K562 (cell line): ENCODE results near the gene TALDO1. TPM values are rescaled to one million over a fixed set of nuclear protein-coding genes. Genes with fewer than 3 reads are reported as not detected.

Source experiments
- CBX2 ChIP-seq: fragments of 200-600 bp; sonication (generic); IDR thresholded peaks from one replicate; pipeline ENCODE4 v1.6.1; 2012; ENCODE audit warnings: mild to moderate bottlenecking, low read length, inconsistent platforms; ENCODE audit not compliant: insufficient read depth, poor library complexity, severe bottlenecking
- ERF ChIP-seq: fragments of 450-650 bp; formaldehyde crosslinking; IDR thresholded peaks from 2 replicates; pipeline ENCODE4 v1.4.0; 2020; ENCODE audit warnings: mild to moderate bottlenecking, mixed read lengths
- MAZ ChIP-seq, 2 experiments: fragments of 450-650 bp in 1 of 2; sonication (generic) in 1 of 2; formaldehyde crosslinking; IDR thresholded peaks in 1 of 2; conservative IDR thresholded peaks in 1 of 2; 2 replicates each; pipeline versions ENCODE4 v1.4.0 to v1.5.0; 2020; ENCODE audit warnings: mild to moderate bottlenecking in 1 of 2, missing genetic modification reagents in 1 of 2
- NCOA6 ChIP-seq: fragments of 450-650 bp; IDR thresholded peaks from 2 replicates; pipeline ENCODE4 v1.6.1; 2017; ENCODE audit warnings: mild to moderate bottlenecking
- POLR2A ChIP-seq: fragments of 450-650 bp; conservative IDR thresholded peaks from 2 replicates; pipeline ENCODE4 v1.6.1; 2016
- RAD21 ChIP-seq, 2 experiments: fragments of 250-450 bp in 1 of 2; fragments of 450-650 bp in 1 of 2; sonication (Bioruptor Pico) in 1 of 2; formaldehyde crosslinking in 1 of 2; IDR thresholded peaks in 1 of 2; conservative IDR thresholded peaks in 1 of 2; 2 replicates each; pipeline versions ENCODE4 v1.4.0 to v1.8.0; 2020 to 2022; ENCODE audit warnings: mild to moderate bottlenecking in 2 of 2, moderate library complexity in 1 of 2
- ZNF445 ChIP-seq: fragments of 250-450 bp; sonication (Bioruptor Pico); IDR thresholded peaks from 2 replicates; pipeline ENCODE4 v1.4.0; 2020; ENCODE audit warnings: low read depth, mild to moderate bottlenecking, moderate library complexity
- ZNF696 ChIP-seq: fragments of 250-450 bp; sonication (Bioruptor Pico); conservative IDR thresholded peaks from 2 replicates; pipeline ENCODE4 v1.4.0; 2020; ENCODE audit warnings: mild to moderate bottlenecking, moderate library complexity
- polyA plus RNA-seq, 8 experiments: library from polyadenylated mRNA; depleted of rRNA in 4 of 8; stranded (reverse) in 5 of 8; unstranded in 3 of 8; fragments of >200 nt; fragmentation: Nextera tagmentation in 2 of 8; fragmentation: Illumina TruSeq in 1 of 8; extraction: Ambion mirVana in 2 of 8; extraction: Trizol in 1 of 8; gene quantifications; 2 replicates each; pipeline versions ENCODE4 v1.2.1 to v1.2.3, GENCODE V29; 2011 to 2014; ENCODE audit warnings: inconsistent platforms in 1 of 8, missing spikeins in 1 of 8
- total RNA-seq, 7 experiments: library from RNA; depleted of rRNA in 6 of 7; stranded (reverse); fragments of >200 nt in 6 of 7; fragmentation: Illumina TruSeq in 2 of 7; extraction: Trizol in 2 of 7; gene quantifications; 2 replicates each; pipeline versions ENCODE4 v1.2.1 to v1.2.3, GENCODE V29; 2011 to 2021; ENCODE audit warnings: low replicate concordance in 1 of 7
- TF ChIP-seq, protein P1 (sequence below): fragments of 250-450 bp; sonication (Bioruptor Pico); IDR thresholded peaks from 2 replicates; pipeline ENCODE4 v1.6.1; 2021; ENCODE audit warnings: mild to moderate bottlenecking
- TF ChIP-seq, protein P2 (sequence below): fragments of 450-650 bp; formaldehyde crosslinking; IDR thresholded peaks from 2 replicates; pipeline ENCODE4 v1.4.0; 2022; ENCODE audit warnings: missing genetic modification characterization
- TF ChIP-seq, protein P3 (sequence below): fragments of 450-650 bp; IDR thresholded peaks from 2 replicates; pipeline ENCODE4 v1.7.1; 2018; ENCODE audit warnings: mild to moderate bottlenecking, low read depth; ENCODE audit not compliant: partially characterized antibody
- TF ChIP-seq, protein P4 (sequence below): fragments of 250-450 bp; sonication (Bioruptor Pico); IDR thresholded peaks from 2 replicates; pipeline ENCODE4 v1.5.0; 2021
- TF ChIP-seq, protein P5 (sequence below): sonication (generic); formaldehyde crosslinking; IDR thresholded peaks from 2 replicates; pipeline ENCODE4 v1.8.1; 2023; ENCODE audit warnings: mild to moderate bottlenecking, missing genetic modification reagents
- TF ChIP-seq, protein P6 (sequence below): IDR thresholded peaks from 2 replicates; pipeline ENCODE4 v1.6.1; 2011; ENCODE audit warnings: borderline replicate concordance, low read depth, mild to moderate bottlenecking, moderate library complexity, low read length; ENCODE audit not compliant: insufficient read depth, poor library complexity, severe bottlenecking

The TALDO1 gene
- total and polyA plus RNA-seq, 9 of the 15 experiments (the other 6 are each of a cell fraction or from before 2014, with no cell fraction given) = 260 to 541 (median 441) TPM

DNA sequence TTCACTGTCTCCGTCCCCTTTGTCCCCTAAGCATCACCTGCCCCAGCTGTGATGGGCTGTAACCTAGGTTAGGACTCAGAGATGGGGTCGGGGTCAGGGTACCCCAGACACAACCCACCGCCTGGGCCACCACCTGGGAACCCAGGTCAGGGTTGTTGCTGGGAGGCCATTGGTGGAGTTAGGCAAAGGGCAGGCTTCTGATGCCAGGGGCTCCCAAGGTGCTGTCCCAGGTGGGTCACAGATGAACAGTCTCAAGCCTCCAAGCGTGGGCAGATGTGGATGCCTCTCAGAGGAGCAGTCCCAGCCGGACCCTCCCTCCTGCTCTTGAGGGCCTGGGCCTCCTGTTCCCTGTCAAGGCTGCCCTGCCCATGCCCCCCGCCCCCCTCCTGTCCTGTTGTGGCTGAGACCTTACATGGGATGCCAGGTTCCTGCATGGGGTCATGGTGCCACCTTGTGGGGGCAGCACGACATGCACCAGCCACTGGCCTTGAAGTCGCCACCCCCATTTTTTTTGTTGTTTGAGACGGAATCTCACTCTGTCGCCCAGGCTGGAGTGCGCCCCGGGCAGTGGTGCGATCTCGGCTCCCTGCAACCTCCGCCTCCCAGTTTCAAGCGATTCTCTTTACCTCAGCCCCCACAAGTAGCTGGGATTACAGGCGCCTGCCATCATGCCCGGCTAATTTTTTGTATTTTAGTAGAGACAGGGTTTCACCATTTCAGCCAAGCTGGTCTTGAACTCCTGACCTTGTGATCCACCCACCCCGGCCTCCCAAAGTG lies 17.9 kb downstream of the TALDO1 start (continued):
- TF ChIP-seq, protein P1, sequence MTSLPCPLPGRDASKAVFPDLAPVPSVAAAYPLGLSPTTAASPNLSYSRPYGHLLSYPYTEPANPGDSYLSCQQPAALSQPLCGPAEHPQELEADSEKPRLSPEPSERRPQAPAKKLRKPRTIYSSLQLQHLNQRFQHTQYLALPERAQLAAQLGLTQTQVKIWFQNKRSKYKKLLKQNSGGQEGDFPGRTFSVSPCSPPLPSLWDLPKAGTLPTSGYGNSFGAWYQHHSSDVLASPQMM = 0 out of 2 replicates have a peak, but pooled peaks have one; percentile 66
- TF ChIP-seq ZNF696 (CRISPR knock-in tag) = peak; percentile 13; the same call in 1 of the 2 replicates
- TF ChIP-seq, protein P2, sequence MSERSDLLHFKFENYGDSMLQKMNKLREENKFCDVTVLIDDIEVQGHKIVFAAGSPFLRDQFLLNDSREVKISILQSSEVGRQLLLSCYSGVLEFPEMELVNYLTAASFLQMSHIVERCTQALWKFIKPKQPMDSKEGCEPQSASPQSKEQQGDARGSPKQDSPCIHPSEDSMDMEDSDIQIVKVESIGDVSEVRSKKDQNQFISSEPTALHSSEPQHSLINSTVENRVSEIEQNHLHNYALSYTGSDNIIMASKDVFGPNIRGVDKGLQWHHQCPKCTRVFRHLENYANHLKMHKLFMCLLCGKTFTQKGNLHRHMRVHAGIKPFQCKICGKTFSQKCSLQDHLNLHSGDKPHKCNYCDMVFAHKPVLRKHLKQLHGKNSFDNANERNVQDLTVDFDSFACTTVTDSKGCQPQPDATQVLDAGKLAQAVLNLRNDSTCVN (CRISPR knock-in tag) = peak; percentile 57
- no peak for TF ChIP-seq CBX2
- peak in 1 of 2 experiments; percentile 66; a peak in 2 of 4 replicates for TF ChIP-seq MAZ (CRISPR knock-in tag; conservative IDR thresholded peaks at IDR 0.05 in 1 of 2, IDR thresholded peaks at IDR 0.05 in 1 of 2)
- TF ChIP-seq NCOA6 = no peak
- TF ChIP-seq, protein P3, sequence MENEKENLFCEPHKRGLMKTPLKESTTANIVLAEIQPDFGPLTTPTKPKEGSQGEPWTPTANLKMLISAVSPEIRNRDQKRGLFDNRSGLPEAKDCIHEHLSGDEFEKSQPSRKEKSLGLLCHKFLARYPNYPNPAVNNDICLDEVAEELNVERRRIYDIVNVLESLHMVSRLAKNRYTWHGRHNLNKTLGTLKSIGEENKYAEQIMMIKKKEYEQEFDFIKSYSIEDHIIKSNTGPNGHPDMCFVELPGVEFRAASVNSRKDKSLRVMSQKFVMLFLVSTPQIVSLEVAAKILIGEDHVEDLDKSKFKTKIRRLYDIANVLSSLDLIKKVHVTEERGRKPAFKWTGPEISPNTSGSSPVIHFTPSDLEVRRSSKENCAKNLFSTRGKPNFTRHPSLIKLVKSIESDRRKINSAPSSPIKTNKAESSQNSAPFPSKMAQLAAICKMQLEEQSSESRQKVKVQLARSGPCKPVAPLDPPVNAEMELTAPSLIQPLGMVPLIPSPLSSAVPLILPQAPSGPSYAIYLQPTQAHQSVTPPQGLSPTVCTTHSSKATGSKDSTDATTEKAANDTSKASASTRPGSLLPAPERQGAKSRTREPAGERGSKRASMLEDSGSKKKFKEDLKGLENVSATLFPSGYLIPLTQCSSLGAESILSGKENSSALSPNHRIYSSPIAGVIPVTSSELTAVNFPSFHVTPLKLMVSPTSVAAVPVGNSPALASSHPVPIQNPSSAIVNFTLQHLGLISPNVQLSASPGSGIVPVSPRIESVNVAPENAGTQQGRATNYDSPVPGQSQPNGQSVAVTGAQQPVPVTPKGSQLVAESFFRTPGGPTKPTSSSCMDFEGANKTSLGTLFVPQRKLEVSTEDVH = peak; percentile 68
- peak; percentile 82 for TF ChIP-seq ERF (CRISPR knock-in tag)
- peak; percentile 83 for TF ChIP-seq POLR2A
- TF ChIP-seq, protein P4, sequence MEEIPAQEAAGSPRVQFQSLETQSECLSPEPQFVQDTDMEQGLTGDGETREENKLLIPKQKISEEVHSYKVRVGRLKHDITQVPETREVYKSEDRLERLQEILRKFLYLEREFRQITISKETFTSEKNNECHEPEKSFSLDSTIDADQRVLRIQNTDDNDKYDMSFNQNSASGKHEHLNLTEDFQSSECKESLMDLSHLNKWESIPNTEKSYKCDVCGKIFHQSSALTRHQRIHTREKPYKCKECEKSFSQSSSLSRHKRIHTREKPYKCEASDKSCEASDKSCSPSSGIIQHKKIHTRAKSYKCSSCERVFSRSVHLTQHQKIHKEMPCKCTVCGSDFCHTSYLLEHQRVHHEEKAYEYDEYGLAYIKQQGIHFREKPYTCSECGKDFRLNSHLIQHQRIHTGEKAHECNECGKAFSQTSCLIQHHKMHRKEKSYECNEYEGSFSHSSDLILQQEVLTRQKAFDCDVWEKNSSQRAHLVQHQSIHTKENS = 0 out of 2 replicates have a peak, but pooled peaks have one; percentile 16
- TF ChIP-seq, protein P5, sequence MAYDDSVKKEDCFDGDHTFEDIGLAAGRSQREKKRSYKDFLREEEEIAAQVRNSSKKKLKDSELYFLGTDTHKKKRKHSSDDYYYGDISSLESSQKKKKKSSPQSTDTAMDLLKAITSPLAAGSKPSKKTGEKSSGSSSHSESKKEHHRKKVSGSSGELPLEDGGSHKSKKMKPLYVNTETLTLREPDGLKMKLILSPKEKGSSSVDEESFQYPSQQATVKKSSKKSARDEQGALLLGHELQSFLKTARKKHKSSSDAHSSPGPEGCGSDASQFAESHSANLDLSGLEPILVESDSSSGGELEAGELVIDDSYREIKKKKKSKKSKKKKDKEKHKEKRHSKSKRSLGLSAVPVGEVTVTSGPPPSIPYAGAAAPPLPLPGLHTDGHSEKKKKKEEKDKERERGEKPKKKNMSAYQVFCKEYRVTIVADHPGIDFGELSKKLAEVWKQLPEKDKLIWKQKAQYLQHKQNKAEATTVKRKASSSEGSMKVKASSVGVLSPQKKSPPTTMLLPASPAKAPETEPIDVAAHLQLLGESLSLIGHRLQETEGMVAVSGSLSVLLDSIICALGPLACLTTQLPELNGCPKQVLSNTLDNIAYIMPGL = no peak
- TF ChIP-seq RAD21 (CRISPR knock-in tag; conservative IDR thresholded peaks at IDR 0.05 in 1 of 2, IDR thresholded peaks at IDR 0.05 in 1 of 2) = peak; percentile 38 to 42
- 0 out of 2 replicates have a peak, but pooled peaks have one; percentile 16 for TF ChIP-seq ZNF445
- TF ChIP-seq, protein P6, sequence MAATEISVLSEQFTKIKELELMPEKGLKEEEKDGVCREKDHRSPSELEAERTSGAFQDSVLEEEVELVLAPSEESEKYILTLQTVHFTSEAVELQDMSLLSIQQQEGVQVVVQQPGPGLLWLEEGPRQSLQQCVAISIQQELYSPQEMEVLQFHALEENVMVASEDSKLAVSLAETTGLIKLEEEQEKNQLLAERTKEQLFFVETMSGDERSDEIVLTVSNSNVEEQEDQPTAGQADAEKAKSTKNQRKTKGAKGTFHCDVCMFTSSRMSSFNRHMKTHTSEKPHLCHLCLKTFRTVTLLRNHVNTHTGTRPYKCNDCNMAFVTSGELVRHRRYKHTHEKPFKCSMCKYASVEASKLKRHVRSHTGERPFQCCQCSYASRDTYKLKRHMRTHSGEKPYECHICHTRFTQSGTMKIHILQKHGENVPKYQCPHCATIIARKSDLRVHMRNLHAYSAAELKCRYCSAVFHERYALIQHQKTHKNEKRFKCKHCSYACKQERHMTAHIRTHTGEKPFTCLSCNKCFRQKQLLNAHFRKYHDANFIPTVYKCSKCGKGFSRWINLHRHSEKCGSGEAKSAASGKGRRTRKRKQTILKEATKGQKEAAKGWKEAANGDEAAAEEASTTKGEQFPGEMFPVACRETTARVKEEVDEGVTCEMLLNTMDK = peak; percentile 42
